ENCODE measurements around the gene ACSM3.

The ACSM3 gene

GRCh38 chr16:20740901-20741521 lies 22.8 kb upstream of the ACSM3 start:
- peaks cover 33% of the 10 kb centered on the region for H3K79me2 ChIP-seq (ENCODE audit: low read length)
- H3K36me3 ChIP-seq (replicated peaks; ENCODE audit: insufficient read depth, low read length) = peaks cover 13% of the 10 kb centered on the region; the same call in 1 of the 2 replicates
- peak overlapping the region; percentile 99 for H2AFZ ChIP-seq (ENCODE audit: low read length)
- DNase-seq = peak; percentile 92
- H3K4me2 ChIP-seq (ENCODE audit: low read depth, low read length) = peak overlapping the region; percentile 87
- no peaks in the 10 kb centered on the region for H3K27me3 ChIP-seq (replicated peaks; ENCODE audit: insufficient read depth, low read length)
- H3K9me3 ChIP-seq (replicated peaks; ENCODE audit: insufficient read depth, low read length) = no peaks in the 10 kb centered on the region
- TF ChIP-seq CTCF (IDR thresholded peaks at IDR 0.05; ENCODE audit: low read length) = no peak
- TF ChIP-seq EZH2 (optimal IDR thresholded peaks at IDR 0.05; ENCODE audit: low read depth, low read length) = no peak
- no peak for TF ChIP-seq EZH2phosphoT487 (IDR thresholded peaks at IDR 0.05; ENCODE audit: low read length)
- peak overlapping the region; percentile 96 for H3K27ac ChIP-seq (ENCODE audit: low read length)
- peaks cover 5% of the 10 kb centered on the region; the same call in 1 of the 2 replicates for H3K4me1 ChIP-seq (ENCODE audit: low read length)
- no peaks in the 10 kb centered on the region for H4K20me1 ChIP-seq (ENCODE audit: insufficient read depth, low read length)
- H3K9me2 ChIP-seq (replicated peaks; ENCODE audit: insufficient read depth, low read length) = no peaks in the 10 kb centered on the region
- peak overlapping the region; percentile 100 for H3K4me3 ChIP-seq (ENCODE audit: low read length)
- H3F3A ChIP-seq (ENCODE audit: insufficient read depth, low read length) = peaks cover 10% of the 10 kb centered on the region; the same call in 1 of the 2 replicates
- peak overlapping the region; percentile 99 for H3K9ac ChIP-seq (ENCODE audit: low read length)

- no peaks in the 10 kb centered on the region for H3K27me3 ChIP-seq (replicated peaks; ENCODE audit: insufficient read depth, low read length)
- H3K79me2 ChIP-seq (ENCODE audit: low read length) = peaks cover 33% of the 10 kb centered on the region
- H3K9me3 ChIP-seq (replicated peaks; ENCODE audit: insufficient read depth, low read length) = no peaks in the 10 kb centered on the region
- peaks cover 10% of the 10 kb centered on the region; the same call in 1 of the 2 replicates for H3F3A ChIP-seq (ENCODE audit: insufficient read depth, low read length)
- H3K4me3 ChIP-seq (ENCODE audit: low read length) = peak within 1 kb of the TSS; percentile 100
- peak within 1 kb of the TSS; percentile 99 for H3K9ac ChIP-seq (ENCODE audit: low read length)
- no peaks in the 10 kb centered on the region for H4K20me1 ChIP-seq (ENCODE audit: insufficient read depth, low read length)
- H3K36me3 ChIP-seq (replicated peaks; ENCODE audit: insufficient read depth, low read length) = peaks cover 6% of the 10 kb centered on the region; the same call in 1 of the 2 replicates
- H3K9me2 ChIP-seq (replicated peaks; ENCODE audit: insufficient read depth, low read length) = no peaks in the 10 kb centered on the region
- peak within 1 kb of the TSS; percentile 96 for H3K27ac ChIP-seq (ENCODE audit: low read length)
- H3K4me2 ChIP-seq (ENCODE audit: low read depth, low read length) = peak within 1 kb of the TSS; percentile 87
- H2AFZ ChIP-seq (ENCODE audit: low read length) = peak within 1 kb of the TSS; percentile 99
- peaks cover 5% of the 10 kb centered on the region; the same call in 1 of the 2 replicates for H3K4me1 ChIP-seq (ENCODE audit: low read length)
- DNase-seq = peak; percentile 96
- TF ChIP-seq CTCF (IDR thresholded peaks at IDR 0.05; ENCODE audit: low read length) (peak; percentile 33), EZH2phosphoT487 (IDR thresholded peaks at IDR 0.05; ENCODE audit: low read length) (no peak), EZH2 (optimal IDR thresholded peaks at IDR 0.05; ENCODE audit: low read depth, low read length) (no peak)
These were observed 22.1 kb upstream of the ACSM3 start, which contains the start of gene THUMPD1 for GRCh38 chr16:20741554-20742285. Gene THUMPD1, minus strand, starts transcription at chr16:20741818. Its CDS starts 79 bp downstream, at chr16:20741739.

GRCh38 chr16:20743591-20743990 lies 20.2 kb upstream of the ACSM3 start:
- Histone ChIP-seq H3K4me3 (ENCODE audit: low read length) (no peak overlapping the region), H3K4me1 (ENCODE audit: low read length) (peaks cover 5% of the 10 kb centered on the region; the same call in 1 of the 2 replicates), H3K9ac (ENCODE audit: low read length) (no peak overlapping the region), H3K4me2 (ENCODE audit: low read depth, low read length) (no peak overlapping the region), H3F3A (ENCODE audit: insufficient read depth, low read length) (peaks cover 7% of the 10 kb centered on the region; the same call in 1 of the 2 replicates), H3K9me2 (replicated peaks; ENCODE audit: insufficient read depth, low read length) (no peaks in the 10 kb centered on the region), H3K27me3 (replicated peaks; ENCODE audit: insufficient read depth, low read length) (no peaks in the 10 kb centered on the region), H3K27ac (ENCODE audit: low read length) (no peak overlapping the region), H4K20me1 (ENCODE audit: insufficient read depth, low read length) (no peaks in the 10 kb centered on the region), H3K79me2 (ENCODE audit: low read length) (peaks cover 26% of the 10 kb centered on the region), H3K36me3 (replicated peaks; ENCODE audit: insufficient read depth, low read length) (no peaks in the 10 kb centered on the region), H3K9me3 (replicated peaks; ENCODE audit: insufficient read depth, low read length) (no peaks in the 10 kb centered on the region), H2AFZ (ENCODE audit: low read length) (no peak overlapping the region)
- TF ChIP-seq EZH2 (optimal IDR thresholded peaks at IDR 0.05; ENCODE audit: low read depth, low read length) (no peak), EZH2phosphoT487 (IDR thresholded peaks at IDR 0.05; ENCODE audit: low read length) (no peak)
- DNase-seq = no peak
